H1 (cell line): ENCODE results near the gene GPR143.

Experiments
- ATF3 ChIP-seq: IDR thresholded peaks from 2 replicates; pipeline ENCODE4 v1.6.1; 2011; ENCODE audit warnings: low read depth, mild to moderate bottlenecking, low read length; ENCODE audit not compliant: insufficient read depth
- CHD1 ChIP-seq: IDR thresholded peaks from 2 replicates; pipeline ENCODE4 v1.6.1; 2012; ENCODE audit warnings: low read depth, low read length, improper control_type of control experiment
- CTCF ChIP-seq, 3 experiments: IDR thresholded peaks; 1 replicate in 2 of 3; 2 replicates in 1 of 3; pipeline versions ENCODE4 v1.5.1 to v1.6.1; 2011; ENCODE audit warnings: low read length in 3 of 3, mild to moderate bottlenecking in 3 of 3, inconsistent platforms in 2 of 3, low read depth in 1 of 3, moderate library complexity in 1 of 3; ENCODE audit not compliant: insufficient read depth in 1 of 3; ENCODE audit errors: control extremely low read depth in 1 of 3
- GABPA ChIP-seq: IDR thresholded peaks from 2 replicates; pipeline ENCODE4 v1.6.1; 2011; ENCODE audit warnings: mild to moderate bottlenecking, low read length, moderate library complexity, borderline replicate concordance; ENCODE audit not compliant: insufficient read depth
- HDAC2 ChIP-seq, 2 experiments: fragments of 300-600 bp in 1 of 2; sonication (generic) in 1 of 2; IDR thresholded peaks; 2 replicates each; pipeline ENCODE4 v1.6.1; 2011 to 2012; ENCODE audit warnings: low read depth in 2 of 2, low read length in 2 of 2, mild to moderate bottlenecking in 2 of 2, moderate library complexity in 2 of 2, borderline replicate concordance in 1 of 2, inconsistent platforms in 1 of 2
- POLR2A ChIP-seq, 2 experiments: IDR thresholded peaks; 1 replicate in 1 of 2; 2 replicates in 1 of 2; pipeline ENCODE4 v1.6.1; 2011; ENCODE audit warnings: low read depth in 2 of 2, low read length in 2 of 2, mild to moderate bottlenecking in 2 of 2; ENCODE audit errors: control extremely low read depth in 1 of 2
- POLR2AphosphoS5 ChIP-seq: IDR thresholded peaks from 2 replicates; pipeline ENCODE4 v1.6.1; 2011; ENCODE audit warnings: low read depth, low read length
- TAF1 ChIP-seq: IDR thresholded peaks from 2 replicates; pipeline ENCODE4 v1.6.1; 2011; ENCODE audit warnings: mild to moderate bottlenecking, low read depth, low read length
- YY1 ChIP-seq: IDR thresholded peaks from 2 replicates; pipeline ENCODE4 v1.6.1; 2011; ENCODE audit warnings: low read depth, mild to moderate bottlenecking, low read length

- no peak for TF ChIP-seq POLR2A (IDR thresholded peaks at IDR 0.05; ENCODE audit: control extremely low read depth in 1 of 2, low read depth in 2 of 2, low read length in 2 of 2)
- no peak for TF ChIP-seq CTCF (IDR thresholded peaks at IDR 0.05; ENCODE audit: control extremely low read depth in 1 of 3, insufficient read depth in 1 of 3, low read depth in 1 of 3, low read length in 3 of 3)
- no peak for TF ChIP-seq YY1
- TF ChIP-seq GABPA, result no peak
- TF ChIP-seq TAF1, result no peak
- TF ChIP-seq ATF3, result no peak
- no peak for TF ChIP-seq POLR2AphosphoS5
- no peak for TF ChIP-seq HDAC2 (IDR thresholded peaks at IDR 0.05; ENCODE audit: borderline replicate concordance in 1 of 2, low read depth in 2 of 2, low read length in 2 of 2)
- no peak for TF ChIP-seq CHD1
Observed at GRCh38 chrX:9781941-9782340, 16.3 kb upstream of the GPR143 start.
